Measurements from ENCODE around the gene ZNF787. TPM values are rescaled to one million over a fixed set of nuclear protein-coding genes. Genes with fewer than 3 reads are reported as not detected.

Gene ZNF787
- total RNA-seq, 1 donor from 2014 or later: 34.0 TPM

DNA sequence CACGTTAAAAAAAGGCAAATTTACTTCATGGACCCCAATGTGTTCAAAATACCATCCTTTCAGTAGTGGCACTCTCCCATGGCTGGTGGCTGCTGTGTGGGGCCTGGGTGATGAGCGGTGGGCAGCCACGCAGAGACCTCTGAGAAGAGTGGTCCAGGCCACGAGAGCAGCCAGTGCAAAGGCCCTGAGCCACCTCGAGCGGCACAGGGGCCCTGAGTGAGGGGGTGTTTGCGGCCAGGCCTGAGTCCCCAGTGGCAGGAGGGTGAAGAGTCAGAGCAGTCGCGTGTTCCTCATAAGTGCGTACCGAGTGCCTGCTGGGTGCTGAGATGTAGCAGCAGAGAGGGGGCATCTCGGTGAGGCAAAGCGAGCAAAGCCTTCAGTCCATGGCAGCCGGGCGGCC lies 27.0 kb upstream of the ZNF787 start:
- no peak for DNase-seq (ENCODE audit: extremely low spot score, unreplicated experiment)
- H3K4me1 Mint-ChIP-seq (ENCODE audit: unreplicated experiment): peaks cover 22% of the 10 kb centered on the region
- TF ChIP-seq, protein P1, sequence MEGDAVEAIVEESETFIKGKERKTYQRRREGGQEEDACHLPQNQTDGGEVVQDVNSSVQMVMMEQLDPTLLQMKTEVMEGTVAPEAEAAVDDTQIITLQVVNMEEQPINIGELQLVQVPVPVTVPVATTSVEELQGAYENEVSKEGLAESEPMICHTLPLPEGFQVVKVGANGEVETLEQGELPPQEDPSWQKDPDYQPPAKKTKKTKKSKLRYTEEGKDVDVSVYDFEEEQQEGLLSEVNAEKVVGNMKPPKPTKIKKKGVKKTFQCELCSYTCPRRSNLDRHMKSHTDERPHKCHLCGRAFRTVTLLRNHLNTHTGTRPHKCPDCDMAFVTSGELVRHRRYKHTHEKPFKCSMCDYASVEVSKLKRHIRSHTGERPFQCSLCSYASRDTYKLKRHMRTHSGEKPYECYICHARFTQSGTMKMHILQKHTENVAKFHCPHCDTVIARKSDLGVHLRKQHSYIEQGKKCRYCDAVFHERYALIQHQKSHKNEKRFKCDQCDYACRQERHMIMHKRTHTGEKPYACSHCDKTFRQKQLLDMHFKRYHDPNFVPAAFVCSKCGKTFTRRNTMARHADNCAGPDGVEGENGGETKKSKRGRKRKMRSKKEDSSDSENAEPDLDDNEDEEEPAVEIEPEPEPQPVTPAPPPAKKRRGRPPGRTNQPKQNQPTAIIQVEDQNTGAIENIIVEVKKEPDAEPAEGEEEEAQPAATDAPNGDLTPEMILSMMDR (conservative IDR thresholded peaks at IDR 0.05): no peak

DNA sequence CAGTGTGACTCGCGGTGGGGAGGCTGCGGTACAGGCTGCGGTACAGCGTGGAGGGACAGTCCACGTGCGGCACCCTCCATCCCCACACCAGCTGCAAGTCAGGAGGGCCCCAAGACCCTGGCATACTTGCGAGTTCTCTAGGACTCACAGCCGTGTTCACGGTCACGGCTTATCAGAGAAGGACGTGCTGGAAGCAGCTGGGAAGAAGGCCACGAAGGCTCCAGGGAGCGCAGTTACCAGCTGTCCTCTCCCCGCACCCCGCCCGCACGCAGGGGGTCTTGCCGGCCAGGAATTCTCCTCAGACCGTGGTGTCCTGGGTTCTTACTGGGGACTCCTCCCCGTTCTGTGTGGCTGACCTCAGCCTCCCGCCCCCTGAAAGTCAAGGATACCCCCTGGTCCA lies 26.2 kb upstream of the ZNF787 start:
- no peaks in the 10 kb centered on the region for H3K9me3 Mint-ChIP-seq
- peaks cover 14% of the 10 kb centered on the region for H3K4me1 Mint-ChIP-seq (ENCODE audit: unreplicated experiment)
- H3K4me3 Mint-ChIP-seq: no peak overlapping the region
- TF ChIP-seq, protein P1 (conservative IDR thresholded peaks at IDR 0.05): no peak
- no peaks in the 10 kb centered on the region for H3K27me3 Mint-ChIP-seq
- DNase-seq (ENCODE audit: extremely low spot score, unreplicated experiment): no peak
- no peak overlapping the region for H3K27ac Mint-ChIP-seq
- peaks cover 17% of the 10 kb centered on the region for H3K36me3 Mint-ChIP-seq

More for the DNA sequence above, 27.0 kb upstream of the ZNF787 start:
- no peak overlapping the region for H3K4me3 Mint-ChIP-seq
- H3K27me3 Mint-ChIP-seq: no peaks in the 10 kb centered on the region
- no peak overlapping the region for H3K27ac Mint-ChIP-seq
- H3K9me3 Mint-ChIP-seq: no peaks in the 10 kb centered on the region
- peaks cover 17% of the 10 kb centered on the region for H3K36me3 Mint-ChIP-seq

DNA sequence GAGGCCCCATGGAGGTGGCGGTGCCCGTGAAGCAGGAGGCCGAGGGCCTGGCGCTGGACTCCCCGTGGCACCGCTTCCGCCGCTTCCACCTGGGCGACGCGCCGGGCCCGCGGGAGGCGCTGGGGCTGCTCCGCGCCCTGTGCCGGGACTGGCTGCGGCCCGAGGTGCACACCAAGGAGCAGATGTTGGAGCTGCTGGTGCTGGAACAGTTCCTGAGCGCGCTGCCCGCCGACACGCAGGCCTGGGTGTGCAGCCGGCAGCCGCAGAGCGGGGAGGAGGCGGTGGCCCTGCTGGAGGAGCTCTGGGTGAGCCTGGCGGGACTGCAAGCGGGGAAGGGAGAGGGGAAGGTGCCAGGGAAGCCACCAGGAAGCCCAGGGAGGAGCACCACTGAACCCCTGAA lies 25.8 kb upstream of the ZNF787 start:
- TF ChIP-seq, protein P1 (conservative IDR thresholded peaks at IDR 0.05): no peak
- Mint-ChIP-seq H3K9me3 (no peaks in the 10 kb centered on the region), H3K4me3 (no peak overlapping the region), H3K4me1 (ENCODE audit: unreplicated experiment) (peaks cover 14% of the 10 kb centered on the region), H3K36me3 (peaks cover 17% of the 10 kb centered on the region), H3K27me3 (no peaks in the 10 kb centered on the region), H3K27ac (no peak overlapping the region)
- DNase-seq (ENCODE audit: extremely low spot score, unreplicated experiment): no peak

DNA sequence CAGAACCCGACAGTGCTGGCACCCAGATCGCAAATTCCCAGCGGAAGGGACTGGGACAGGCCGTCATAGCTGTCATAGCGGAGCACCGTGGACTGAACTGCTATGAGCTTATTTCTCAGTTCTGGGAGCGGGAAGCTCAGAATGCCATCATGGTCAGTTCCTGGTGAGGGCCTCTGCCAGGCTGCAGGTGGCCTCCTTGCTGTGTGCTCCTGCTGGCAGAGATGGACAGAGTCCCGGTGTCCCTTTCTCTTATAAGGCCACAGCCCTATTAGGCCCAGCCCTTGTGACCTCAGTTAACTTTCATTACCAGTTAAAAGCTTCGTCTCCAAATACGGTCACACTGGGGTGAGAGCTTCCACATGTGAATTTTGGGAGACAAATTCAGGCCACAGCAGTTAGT lies 24.6 kb upstream of the ZNF787 start:
- no peak overlapping the region for H3K4me3 Mint-ChIP-seq
- no peaks in the 10 kb centered on the region for H3K9me3 Mint-ChIP-seq
- peaks cover 18% of the 10 kb centered on the region for H3K4me1 Mint-ChIP-seq (ENCODE audit: unreplicated experiment)
- no peaks in the 10 kb centered on the region for H3K27me3 Mint-ChIP-seq
- TF ChIP-seq, protein P1 (conservative IDR thresholded peaks at IDR 0.05): no peak
- H3K36me3 Mint-ChIP-seq: peaks cover 17% of the 10 kb centered on the region
- DNase-seq (ENCODE audit: extremely low spot score, unreplicated experiment): no peak
- no peak overlapping the region for H3K27ac Mint-ChIP-seq

DNA sequence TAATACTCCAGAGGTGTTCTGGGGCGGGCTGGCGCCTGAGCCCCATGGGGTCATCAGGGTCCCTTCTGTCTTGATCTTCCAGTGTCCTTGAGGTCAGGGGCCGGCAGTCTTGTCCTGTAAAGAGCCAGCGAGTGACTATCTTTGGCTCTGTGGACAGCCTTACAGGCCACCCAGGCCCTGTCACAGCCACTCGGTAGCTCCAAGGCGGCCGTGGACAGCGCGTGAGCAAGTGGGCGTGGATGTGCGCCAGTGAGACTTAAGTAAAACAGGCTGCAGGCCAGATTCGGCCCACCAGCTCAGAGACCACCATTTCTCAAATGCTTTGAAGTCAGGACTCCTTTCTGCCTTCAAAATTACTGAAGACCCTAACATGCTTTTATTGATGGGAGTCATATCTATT lies 23.7 kb upstream of the ZNF787 start:
- H3K36me3 Mint-ChIP-seq: peaks cover 11% of the 10 kb centered on the region
- peaks cover 26% of the 10 kb centered on the region for H3K4me1 Mint-ChIP-seq (ENCODE audit: unreplicated experiment)
- no peaks in the 10 kb centered on the region for H3K9me3 Mint-ChIP-seq
- TF ChIP-seq, protein P1 (conservative IDR thresholded peaks at IDR 0.05): no peak
- H3K27me3 Mint-ChIP-seq: no peaks in the 10 kb centered on the region
- no peak overlapping the region for H3K27ac Mint-ChIP-seq
- DNase-seq (ENCODE audit: extremely low spot score, unreplicated experiment): no peak
- H3K4me3 Mint-ChIP-seq: no peak overlapping the region

DNA sequence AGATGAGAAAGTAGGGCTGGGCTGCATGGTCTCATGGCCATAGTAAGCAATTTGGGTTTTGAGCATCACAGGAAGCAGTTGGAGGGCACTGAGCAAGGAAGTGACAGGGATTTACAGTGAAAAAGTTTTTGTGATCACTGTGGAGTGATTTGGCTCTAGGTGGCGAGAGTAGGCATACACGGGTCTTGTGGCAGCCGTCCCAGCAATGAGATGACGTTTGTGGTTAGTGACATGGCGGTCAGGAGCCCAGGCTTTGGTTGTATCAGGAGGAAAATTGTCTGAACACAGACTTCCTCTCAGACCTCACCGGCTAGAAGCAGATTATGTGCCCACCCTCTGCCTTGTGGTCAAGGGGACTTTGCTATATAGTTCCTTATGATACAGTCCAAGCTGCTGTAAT lies 23.3 kb upstream of the ZNF787 start:
- Mint-ChIP-seq H3K27me3 (no peaks in the 10 kb centered on the region), H3K36me3 (peaks cover 7% of the 10 kb centered on the region), H3K27ac (no peak overlapping the region), H3K4me1 (ENCODE audit: unreplicated experiment) (peaks cover 30% of the 10 kb centered on the region), H3K9me3 (no peaks in the 10 kb centered on the region), H3K4me3 (peak overlapping the region; percentile 33)
- DNase-seq (ENCODE audit: extremely low spot score, unreplicated experiment): no peak
- TF ChIP-seq, protein P1 (conservative IDR thresholded peaks at IDR 0.05): no peak
